HepG2 (cell line): ENCODE data around the gene CD109. TPM values are rescaled to one million over a fixed set of nuclear protein-coding genes. Genes with fewer than 3 reads are reported as not detected.
"Not testable (repeated sequence)": the region's sequence is repeated elsewhere in the genome, so short reads cannot be mapped to it uniquely, and the experiment has no call there.

ENCODE experiments used
- ATAC-seq: fragments of 200-7000 bp; cut with Tn5 transposase; 3 replicates; pipeline ENCODE4 v1.9.1; 2020; ENCODE audit warnings: mild to moderate bottlenecking, moderate library complexity
- BruUV-seq: library from RNA; stranded (reverse); fragments of 400-500 nt; replicated peaks from 2 replicates; lab custom pipeline; 2021; lab: Mats Ljungman, UMichigan
- CTCF ChIA-PET: fragments of 300-600 bp; formaldehyde crosslinking; extraction: SDS; loops from one replicate; lab custom pipeline; 2021; ENCODE audit warnings: low total read pairs, inconsistent platforms, low intra/inter-chr PET ratio; lab: Yijun Ruan, JAX
- POLR2A ChIA-PET: fragments of 350-600 bp; sonication (Branson Sonifier 250); formaldehyde crosslinking; loops from one replicate; lab custom pipeline; 2020; ENCODE audit warnings: antibody characterized with exemption, inconsistent platforms; lab: Yijun Ruan, JAX
- DNase-seq: peaks from one replicate; pipeline ENCODE4 v3.0.0-alpha.2; 2015; ENCODE audit warnings: low spot score
- FAIRE-seq: peaks from 3 replicates; lab custom pipeline; 2011; peaks lifted over from hg19 to GRCh38; lab: Jason Lieb, UNC
- H2AFZ ChIP-seq: one replicate; pipeline ENCODE4 v1.6.1; 2011; ENCODE audit warnings: low read length, inconsistent platforms
- H3K27ac ChIP-seq: fragments of 300-600 bp; 3 replicates; pipeline ENCODE4 v1.8.0; 2011; ENCODE audit warnings: mixed run types, mild to moderate bottlenecking, mixed read lengths, low read length, inconsistent platforms; ENCODE audit not compliant: insufficient read depth; ENCODE audit errors: extremely low read length
- H3K27me3 ChIP-seq, 2 experiments: fragments of 200-600 bp in 1 of 2; 2 replicates in 1 of 2; 3 replicates in 1 of 2; pipeline versions ENCODE4 v1.6.0 to v1.8.0; 2011; ENCODE audit warnings: low read length in 2 of 2, mild to moderate bottlenecking in 2 of 2, moderate library complexity in 2 of 2, inconsistent platforms in 1 of 2; ENCODE audit not compliant: insufficient read depth in 2 of 2, control insufficient read depth in 1 of 2
- H3K36me3 ChIP-seq, 2 experiments: fragments of 200-600 bp in 1 of 2; replicated peaks in 1 of 2; 2 replicates in 1 of 2; 3 replicates in 1 of 2; pipeline versions ENCODE4 v1.5.1 to v1.8.0; 2011; ENCODE audit warnings: low read length in 2 of 2, inconsistent platforms in 1 of 2; ENCODE audit not compliant: insufficient read depth in 2 of 2, control insufficient read depth in 1 of 2
- H3K4me1 ChIP-seq: 2 replicates; pipeline ENCODE4 v1.5.1; 2012; ENCODE audit warnings: low read length, inconsistent platforms; ENCODE audit not compliant: insufficient read depth
- H3K4me2 ChIP-seq: 2 replicates; pipeline ENCODE4 v1.6.0; 2011; ENCODE audit warnings: low read depth, low read length, inconsistent platforms
- H3K4me3 ChIP-seq, 3 experiments: fragments of 200-600 bp in 1 of 3; sonication (generic), shearing (Covaris generic) in 1 of 3; replicated peaks in 1 of 3; 2 replicates each; pipeline ENCODE4 v1.5.1; 2011 to 2016; ENCODE audit warnings: low read length in 3 of 3, inconsistent platforms in 2 of 3, low read depth in 2 of 3, mild to moderate bottlenecking in 2 of 3, control low read depth in 1 of 3, mixed read lengths in 1 of 3; ENCODE audit not compliant: insufficient read depth in 1 of 3
- H3K79me2 ChIP-seq: one replicate; pipeline ENCODE4 v1.6.1; 2011; ENCODE audit warnings: low read length, inconsistent platforms; ENCODE audit not compliant: insufficient read depth
- H3K9ac ChIP-seq: 2 replicates; pipeline ENCODE4 v1.6.0; 2011; ENCODE audit warnings: mild to moderate bottlenecking, low read depth, low read length, inconsistent platforms; ENCODE audit not compliant: insufficient read depth
- H3K9me3 ChIP-seq: 2 replicates; pipeline ENCODE4 v1.5.1; 2012; ENCODE audit warnings: mild to moderate bottlenecking, low read length
- H4K20me1 ChIP-seq: 2 replicates; pipeline ENCODE4 v1.6.0; 2011; ENCODE audit warnings: inconsistent platforms, mild to moderate bottlenecking, low read length, moderate library complexity; ENCODE audit not compliant: insufficient read depth
- CBX1 ChIP-seq: IDR thresholded peaks from one replicate; pipeline ENCODE4 v1.6.1; 2016; ENCODE audit warnings: antibody characterized with exemption, low read depth
- FOSL2 ChIP-seq: sonication (generic); formaldehyde crosslinking; IDR thresholded peaks from 2 replicates; pipeline ENCODE4 v1.4.0; 2020; ENCODE audit warnings: missing genetic modification reagents
- GATAD1 ChIP-seq: IDR thresholded peaks from 2 replicates; pipeline ENCODE4 v1.6.1; 2016; ENCODE audit warnings: missing genetic modification reagents, missing compliant biosample characterization
- MAFG ChIP-seq: sonication (generic); formaldehyde crosslinking; IDR thresholded peaks from 2 replicates; pipeline ENCODE4 v1.5.1; 2020; ENCODE audit warnings: mild to moderate bottlenecking, missing genetic modification reagents
- NFKB2 ChIP-seq: sonication (generic); formaldehyde crosslinking; IDR thresholded peaks from 2 replicates; pipeline ENCODE4 v1.4.0; 2020; ENCODE audit warnings: missing genetic modification reagents, borderline replicate concordance
- RCOR2 ChIP-seq: IDR thresholded peaks from 2 replicates; pipeline ENCODE4 v1.6.1; 2016; ENCODE audit warnings: missing biosample characterization, missing genetic modification reagents
- TSC22D2 ChIP-seq: sonication (generic); formaldehyde crosslinking; IDR thresholded peaks from 2 replicates; pipeline ENCODE4 v1.5.1; 2020; ENCODE audit warnings: missing genetic modification reagents, mild to moderate bottlenecking, borderline replicate concordance
- ZNF839 ChIP-seq: sonication (generic); formaldehyde crosslinking; IDR thresholded peaks from 2 replicates; pipeline ENCODE4 v1.4.0; 2020; ENCODE audit warnings: missing genetic modification reagents, mild to moderate bottlenecking, borderline replicate concordance
- WGBS: methylation state at CpG from one replicate; pipeline ENCODE4 v1.1.6; 2017; ENCODE audit warnings: low lambda C conversion rate; 5-methylcytosine and 5-hydroxymethylcytosine counted together
- in situ Hi-C: cut with HindIII; loops from 2 replicates; pipeline ENCODE4 v1.10.0; 2017; ENCODE audit warnings: low pct_unique_long_range_greater_than_20kb; ENCODE audit not compliant: extremely low pct_ligation_motif_present
- intact Hi-C: fragments of 100-400 bp; cut with micrococcal nuclease; formaldehyde crosslinking; loops from one replicate; pipeline ENCODE4 v1.10.0; 2022; ENCODE audit not compliant: unreplicated experiment
- polyA plus RNA-seq, 8 experiments: library from polyadenylated mRNA; depleted of rRNA in 3 of 8; stranded (reverse) in 7 of 8; unstranded in 1 of 8; fragments of >200 nt; fragmentation: Illumina TruSeq in 4 of 8; extraction: Trizol in 4 of 8; gene quantifications; 2 replicates each; pipeline versions ENCODE4 v1.2.1 to v1.2.3, GENCODE V29; 2011 to 2016; ENCODE audit warnings: low read depth in 4 of 8, missing spikeins in 1 of 8, mixed read lengths in 1 of 8; ENCODE audit not compliant: insufficient read depth in 1 of 8
- total RNA-seq, 5 experiments: library from RNA; depleted of rRNA; stranded (reverse); fragments of >200 nt; fragmentation: Illumina TruSeq; extraction: Trizol; gene quantifications; 2 replicates each; pipeline ENCODE4 v1.2.3, GENCODE V29; 2016; ENCODE audit warnings: low read depth in 1 of 5
- TF ChIP-seq, protein P1 (sequence below): sonication (generic); formaldehyde crosslinking; IDR thresholded peaks from 2 replicates; pipeline ENCODE4 v1.5.1; 2020; ENCODE audit warnings: missing genetic modification reagents, mild to moderate bottlenecking, borderline replicate concordance
- TF ChIP-seq, protein P2 (sequence below): IDR thresholded peaks from 2 replicates; pipeline ENCODE4 v1.6.1; 2016; ENCODE audit warnings: low read depth
- TF ChIP-seq, protein P3 (sequence below): IDR thresholded peaks from 2 replicates; pipeline ENCODE4 v1.4.0; 2020; ENCODE audit warnings: mild to moderate bottlenecking, missing genetic modification reagents
- TF ChIP-seq, protein P4 (sequence below): sonication (generic); formaldehyde crosslinking; IDR thresholded peaks from 2 replicates; pipeline ENCODE4 v1.5.0; 2020; ENCODE audit warnings: mild to moderate bottlenecking, missing genetic modification reagents

CD109 gene
- total and polyA plus RNA-seq, 2 of the 13 experiments (the other 11 are each of a cell fraction or from before 2014, with no cell fraction given) = 0.93 to 2.1 TPM

DNA sequence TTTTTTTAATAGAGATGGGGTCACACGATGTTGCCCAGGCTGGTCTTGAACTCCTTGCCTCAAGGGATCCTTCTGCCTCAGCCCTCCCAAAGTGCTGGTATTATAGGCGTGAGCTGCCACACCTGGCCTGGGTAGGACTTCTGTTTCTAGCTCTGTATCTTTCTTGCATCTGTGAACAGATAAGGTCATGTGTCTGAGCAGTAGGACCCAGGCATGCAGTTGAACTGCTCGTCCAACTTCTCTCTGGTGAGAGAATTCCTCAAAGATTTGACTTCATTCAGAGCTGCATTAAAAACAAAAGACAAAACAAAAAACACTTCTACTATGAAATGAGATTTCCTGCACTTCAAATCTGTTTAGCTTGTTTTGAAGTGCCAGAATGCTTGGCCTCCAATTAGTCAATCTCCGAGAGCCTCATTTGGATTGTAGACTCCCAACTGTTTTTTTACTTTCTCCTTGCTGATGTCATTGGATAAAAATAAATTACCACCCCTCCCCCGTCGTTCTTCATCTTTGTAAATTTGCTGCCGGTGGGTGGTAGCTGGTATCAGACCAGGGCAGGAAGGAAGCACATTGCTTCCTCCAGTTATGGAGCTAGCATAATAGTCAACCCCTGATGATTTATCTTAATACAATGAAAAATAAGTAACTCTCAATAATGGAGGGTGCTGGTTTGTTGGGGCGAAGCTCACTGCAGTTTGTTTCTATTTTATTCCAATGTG lies 17.6 kb downstream of the CD109 start (continued):
- TF ChIP-seq, protein P1, sequence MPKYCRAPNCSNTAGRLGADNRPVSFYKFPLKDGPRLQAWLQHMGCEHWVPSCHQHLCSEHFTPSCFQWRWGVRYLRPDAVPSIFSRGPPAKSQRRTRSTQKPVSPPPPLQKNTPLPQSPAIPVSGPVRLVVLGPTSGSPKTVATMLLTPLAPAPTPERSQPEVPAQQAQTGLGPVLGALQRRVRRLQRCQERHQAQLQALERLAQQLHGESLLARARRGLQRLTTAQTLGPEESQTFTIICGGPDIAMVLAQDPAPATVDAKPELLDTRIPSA (CRISPR knock-in tag) = no peak
- TF ChIP-seq CBX1 (no peak), GATAD1 (no peak), MAFG (CRISPR knock-in tag) (no peak), TSC22D2 (CRISPR knock-in tag) (no peak), ZNF839 (no peak), NFKB2 (CRISPR knock-in tag) (no peak)
- TF ChIP-seq, all 625 proteins: peak for 0

DNA sequence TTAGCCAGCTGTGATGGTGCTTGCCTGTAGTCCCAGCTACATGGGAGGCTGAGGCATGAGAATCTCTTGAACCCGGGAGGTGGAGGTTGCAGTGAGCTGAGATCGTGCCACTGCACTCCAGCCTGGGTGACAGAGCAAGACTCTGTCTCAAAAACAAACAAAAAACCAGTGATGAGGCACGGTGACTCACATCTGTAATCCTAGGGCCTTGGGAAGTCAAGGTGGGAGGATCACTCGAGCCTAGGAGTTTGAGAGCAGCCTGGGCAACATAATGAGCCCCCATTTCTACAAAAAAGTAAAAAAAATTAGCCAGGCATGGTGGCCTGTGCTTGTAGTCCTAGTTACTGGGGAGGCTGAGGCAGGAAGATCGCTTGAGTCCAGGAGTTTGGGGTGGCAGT lies 19.1 kb downstream of the CD109 start:
- WGBS = 18% methylated on average over 5 of the region's 5 CpGs
- H3K4me3 ChIP-seq, H4K20me1 ChIP-seq, intact Hi-C loops, H3K4me2 ChIP-seq, H3K27ac ChIP-seq, in situ Hi-C loops, H2AFZ ChIP-seq, H3K9ac ChIP-seq, H3K27me3 ChIP-seq, H3K36me3 ChIP-seq, BruUV-seq, H3K79me2 ChIP-seq, POLR2A ChIA-PET, FAIRE-seq, H3K9me3 ChIP-seq, CTCF ChIA-PET: not testable (repeated sequence)
- peak; percentile 53 for DNase-seq
- 0 out of 2 replicates have a peak, but pooled peaks cover 12% of the 10 kb centered on the region for H3K4me1 ChIP-seq
- ATAC-seq = peak; percentile 77
- peak; percentile 88 for TF ChIP-seq FOSL2
- TF ChIP-seq RCOR2 (CRISPR knock-in tag) = 0 out of 2 replicates have a peak, but pooled peaks have one; percentile 31
- TF ChIP-seq, protein P2, sequence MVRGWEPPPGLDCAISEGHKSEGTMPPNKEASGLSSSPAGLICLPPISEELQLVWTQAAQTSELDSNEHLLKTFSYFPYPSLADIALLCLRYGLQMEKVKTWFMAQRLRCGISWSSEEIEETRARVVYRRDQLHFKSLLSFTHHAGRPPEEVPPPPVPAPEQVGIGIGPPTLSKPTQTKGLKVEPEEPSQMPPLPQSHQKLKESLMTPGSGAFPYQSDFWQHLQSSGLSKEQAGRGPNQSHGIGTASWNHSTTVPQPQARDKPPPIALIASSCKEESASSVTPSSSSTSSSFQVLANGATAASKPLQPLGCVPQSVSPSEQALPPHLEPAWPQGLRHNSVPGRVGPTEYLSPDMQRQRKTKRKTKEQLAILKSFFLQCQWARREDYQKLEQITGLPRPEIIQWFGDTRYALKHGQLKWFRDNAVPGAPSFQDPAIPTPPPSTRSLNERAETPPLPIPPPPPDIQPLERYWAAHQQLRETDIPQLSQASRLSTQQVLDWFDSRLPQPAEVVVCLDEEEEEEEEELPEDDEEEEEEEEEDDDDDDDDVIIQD (CRISPR knock-in tag) = peak; percentile 26; the same call in 1 of the 2 replicates
- TF ChIP-seq, protein P3, sequence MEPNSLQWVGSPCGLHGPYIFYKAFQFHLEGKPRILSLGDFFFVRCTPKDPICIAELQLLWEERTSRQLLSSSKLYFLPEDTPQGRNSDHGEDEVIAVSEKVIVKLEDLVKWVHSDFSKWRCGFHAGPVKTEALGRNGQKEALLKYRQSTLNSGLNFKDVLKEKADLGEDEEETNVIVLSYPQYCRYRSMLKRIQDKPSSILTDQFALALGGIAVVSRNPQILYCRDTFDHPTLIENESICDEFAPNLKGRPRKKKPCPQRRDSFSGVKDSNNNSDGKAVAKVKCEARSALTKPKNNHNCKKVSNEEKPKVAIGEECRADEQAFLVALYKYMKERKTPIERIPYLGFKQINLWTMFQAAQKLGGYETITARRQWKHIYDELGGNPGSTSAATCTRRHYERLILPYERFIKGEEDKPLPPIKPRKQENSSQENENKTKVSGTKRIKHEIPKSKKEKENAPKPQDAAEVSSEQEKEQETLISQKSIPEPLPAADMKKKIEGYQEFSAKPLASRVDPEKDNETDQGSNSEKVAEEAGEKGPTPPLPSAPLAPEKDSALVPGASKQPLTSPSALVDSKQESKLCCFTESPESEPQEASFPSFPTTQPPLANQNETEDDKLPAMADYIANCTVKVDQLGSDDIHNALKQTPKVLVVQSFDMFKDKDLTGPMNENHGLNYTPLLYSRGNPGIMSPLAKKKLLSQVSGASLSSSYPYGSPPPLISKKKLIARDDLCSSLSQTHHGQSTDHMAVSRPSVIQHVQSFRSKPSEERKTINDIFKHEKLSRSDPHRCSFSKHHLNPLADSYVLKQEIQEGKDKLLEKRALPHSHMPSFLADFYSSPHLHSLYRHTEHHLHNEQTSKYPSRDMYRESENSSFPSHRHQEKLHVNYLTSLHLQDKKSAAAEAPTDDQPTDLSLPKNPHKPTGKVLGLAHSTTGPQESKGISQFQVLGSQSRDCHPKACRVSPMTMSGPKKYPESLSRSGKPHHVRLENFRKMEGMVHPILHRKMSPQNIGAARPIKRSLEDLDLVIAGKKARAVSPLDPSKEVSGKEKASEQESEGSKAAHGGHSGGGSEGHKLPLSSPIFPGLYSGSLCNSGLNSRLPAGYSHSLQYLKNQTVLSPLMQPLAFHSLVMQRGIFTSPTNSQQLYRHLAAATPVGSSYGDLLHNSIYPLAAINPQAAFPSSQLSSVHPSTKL (CRISPR knock-in tag) = 0 out of 2 replicates have a peak, but pooled peaks have one; percentile 18
- TF ChIP-seq, protein P4, sequence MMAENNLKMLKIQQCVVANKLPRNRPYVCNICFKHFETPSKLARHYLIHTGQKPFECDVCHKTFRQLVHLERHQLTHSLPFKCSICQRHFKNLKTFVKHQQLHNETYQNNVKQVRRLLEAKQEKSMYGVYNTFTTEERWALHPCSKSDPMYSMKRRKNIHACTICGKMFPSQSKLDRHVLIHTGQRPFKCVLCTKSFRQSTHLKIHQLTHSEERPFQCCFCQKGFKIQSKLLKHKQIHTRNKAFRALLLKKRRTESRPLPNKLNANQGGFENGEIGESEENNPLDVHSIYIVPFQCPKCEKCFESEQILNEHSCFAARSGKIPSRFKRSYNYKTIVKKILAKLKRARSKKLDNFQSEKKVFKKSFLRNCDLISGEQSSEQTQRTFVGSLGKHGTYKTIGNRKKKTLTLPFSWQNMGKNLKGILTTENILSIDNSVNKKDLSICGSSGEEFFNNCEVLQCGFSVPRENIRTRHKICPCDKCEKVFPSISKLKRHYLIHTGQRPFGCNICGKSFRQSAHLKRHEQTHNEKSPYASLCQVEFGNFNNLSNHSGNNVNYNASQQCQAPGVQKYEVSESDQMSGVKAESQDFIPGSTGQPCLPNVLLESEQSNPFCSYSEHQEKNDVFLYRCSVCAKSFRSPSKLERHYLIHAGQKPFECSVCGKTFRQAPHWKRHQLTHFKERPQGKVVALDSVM (CRISPR knock-in tag) = peak; percentile 69
